Vagina (tissue), 2 donors: ENCODE results near the gene DOCK1. TPM values are rescaled to one million over a fixed set of nuclear protein-coding genes. Genes with fewer than 3 reads are reported as not detected.

Experiments
- DNase-seq, 2 donors: peaks; one replicate each; pipeline ENCODE4 v3.0.0-alpha.2; 2017; ENCODE audit errors: extremely low spot score in 2 of 2
- H3K27ac ChIP-seq: fragments of 200-600 bp; sonication (generic); one replicate; pipeline ENCODE4 v1.5.1; 2019
- H3K27me3 ChIP-seq: fragments of 200-600 bp; sonication (generic); one replicate; pipeline ENCODE4 v1.5.1; 2019
- H3K36me3 ChIP-seq, 2 donors: fragments of 200-600 bp; sonication (generic); one replicate each; pipeline ENCODE4 v1.5.1; 2017 to 2019
- H3K4me1 ChIP-seq: fragments of 200-600 bp; sonication (generic); one replicate; pipeline ENCODE4 v1.5.1; 2019
- H3K4me3 ChIP-seq, 2 donors: fragments of 200-600 bp; sonication (generic); 1 replicate in 1 of 2; 2 replicates in 1 of 2; pipeline ENCODE4 v1.5.1; 2016 to 2019
- H3K9me3 ChIP-seq: fragments of 200-600 bp; sonication (generic); one replicate; pipeline ENCODE4 v1.5.1; 2019
- POLR2A ChIP-seq, 2 donors: fragments of 450-650 bp; IDR thresholded peaks; one replicate each; pipeline ENCODE4 v1.6.1; 2017; ENCODE audit warnings: antibody characterized with exemption in 2 of 2, mild to moderate bottlenecking in 2 of 2, moderate library complexity in 2 of 2
- POLR2AphosphoS5 ChIP-seq, 2 donors: sonication (generic); formaldehyde crosslinking; IDR thresholded peaks; one replicate each; pipeline ENCODE4 v1.9.0; 2017; ENCODE audit warnings: antibody characterized with exemption in 2 of 2, mild to moderate bottlenecking in 2 of 2, low read depth in 1 of 2; ENCODE audit not compliant: insufficient read depth in 1 of 2
- intact Hi-C: fragments of 100-400 bp; cut with DNase I; formaldehyde crosslinking; loops from one replicate; pipeline ENCODE4 v1.15.1; 2023
- total RNA-seq: library from RNA; depleted of rRNA; stranded (reverse); fragments of >200 nt; gene quantifications from one replicate; pipeline ENCODE4 v1.2.3, GENCODE V29; 2016
- TF ChIP-seq, protein P1 (sequence below), 3 experiments: fragments of 450-650 bp in 2 of 3; fragments of 200-600 bp in 1 of 3; sonication (generic) in 1 of 3; IDR thresholded peaks; one replicate each; pipeline ENCODE4 v1.5.1; 2017 to 2019; ENCODE audit warnings: antibody characterized with exemption in 3 of 3, mild to moderate bottlenecking in 2 of 3, moderate library complexity in 2 of 3

The DOCK1 gene
- total RNA-seq, 1 donor from 2014 or later = 64.6 TPM

DNA sequence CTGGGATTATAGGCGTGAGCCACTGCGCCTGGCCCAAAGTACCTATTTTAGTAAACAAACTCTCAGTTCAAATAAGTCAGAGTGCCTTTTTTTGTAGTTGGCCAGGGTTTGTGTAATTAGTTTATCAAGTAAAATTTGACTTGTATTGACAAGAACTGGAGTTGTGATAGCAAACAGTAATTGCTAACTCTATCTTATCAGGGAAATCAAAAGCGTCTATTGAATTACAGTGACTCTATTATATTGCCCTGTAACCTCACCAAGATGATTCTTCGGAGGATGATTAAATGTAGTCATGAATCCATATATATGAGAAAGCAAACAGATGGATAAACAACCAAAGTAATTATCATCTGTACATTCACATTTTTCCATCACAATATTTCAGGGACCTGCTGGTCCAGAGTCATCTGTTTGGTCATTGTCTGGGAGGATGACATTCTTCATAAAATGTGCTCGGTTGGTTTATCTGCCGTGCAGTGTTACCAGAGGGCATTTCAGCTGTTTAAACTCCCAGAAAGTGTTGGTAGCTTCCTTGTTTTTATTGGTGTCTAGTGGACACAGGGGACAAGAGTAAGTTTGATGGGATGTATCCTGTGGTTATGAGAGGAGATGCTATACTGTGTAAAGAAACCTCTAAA lies 35.6 kb downstream of the DOCK1 start:
- TF ChIP-seq, protein P1, sequence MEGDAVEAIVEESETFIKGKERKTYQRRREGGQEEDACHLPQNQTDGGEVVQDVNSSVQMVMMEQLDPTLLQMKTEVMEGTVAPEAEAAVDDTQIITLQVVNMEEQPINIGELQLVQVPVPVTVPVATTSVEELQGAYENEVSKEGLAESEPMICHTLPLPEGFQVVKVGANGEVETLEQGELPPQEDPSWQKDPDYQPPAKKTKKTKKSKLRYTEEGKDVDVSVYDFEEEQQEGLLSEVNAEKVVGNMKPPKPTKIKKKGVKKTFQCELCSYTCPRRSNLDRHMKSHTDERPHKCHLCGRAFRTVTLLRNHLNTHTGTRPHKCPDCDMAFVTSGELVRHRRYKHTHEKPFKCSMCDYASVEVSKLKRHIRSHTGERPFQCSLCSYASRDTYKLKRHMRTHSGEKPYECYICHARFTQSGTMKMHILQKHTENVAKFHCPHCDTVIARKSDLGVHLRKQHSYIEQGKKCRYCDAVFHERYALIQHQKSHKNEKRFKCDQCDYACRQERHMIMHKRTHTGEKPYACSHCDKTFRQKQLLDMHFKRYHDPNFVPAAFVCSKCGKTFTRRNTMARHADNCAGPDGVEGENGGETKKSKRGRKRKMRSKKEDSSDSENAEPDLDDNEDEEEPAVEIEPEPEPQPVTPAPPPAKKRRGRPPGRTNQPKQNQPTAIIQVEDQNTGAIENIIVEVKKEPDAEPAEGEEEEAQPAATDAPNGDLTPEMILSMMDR (IDR thresholded peaks at IDR 0.05) = no peak
- TF ChIP-seq POLR2A (IDR thresholded peaks at IDR 0.05) (no peak), POLR2AphosphoS5 (IDR thresholded peaks at IDR 0.05; ENCODE audit: insufficient read depth in 1 of 2, low read depth in 1 of 2) (no peak)
- intact Hi-C loops = no loop called here

DNA sequence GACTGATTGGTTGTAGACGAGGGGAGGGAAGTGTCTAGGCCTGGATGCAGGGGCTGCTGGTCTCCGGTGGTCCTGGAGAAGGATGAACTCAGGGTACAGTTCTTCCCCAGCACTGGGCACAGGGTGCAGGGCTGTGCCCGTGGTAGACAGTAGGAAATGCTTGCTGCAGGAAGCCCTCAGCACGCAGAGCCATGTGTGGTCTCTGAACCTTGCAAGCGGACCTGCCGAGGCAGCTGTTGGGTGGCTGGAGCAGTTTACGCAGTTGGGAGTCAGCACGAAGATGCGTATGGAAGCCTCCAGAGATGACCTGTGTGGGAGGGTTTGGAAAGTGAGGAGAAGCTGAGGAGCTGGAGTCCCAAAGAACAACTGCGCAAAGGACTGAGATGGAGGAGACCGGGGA lies 39.0 kb downstream of the DOCK1 start:
- no peaks in the 10 kb centered on the region for H3K9me3 ChIP-seq
- no peak overlapping the region for H3K27ac ChIP-seq
- H3K36me3 ChIP-seq = no peaks in the 10 kb centered on the region
- H3K4me1 ChIP-seq = peaks cover 23% of the 10 kb centered on the region
- H3K4me3 ChIP-seq = no peak overlapping the region
- H3K27me3 ChIP-seq = no peaks in the 10 kb centered on the region
- TF ChIP-seq POLR2A (IDR thresholded peaks at IDR 0.05) (no peak), POLR2AphosphoS5 (IDR thresholded peaks at IDR 0.05; ENCODE audit: insufficient read depth in 1 of 2, low read depth in 1 of 2) (no peak)
- TF ChIP-seq, protein P1 (IDR thresholded peaks at IDR 0.05) = no peak
- intact Hi-C loops = no loop called here
- no peak for DNase-seq

More for the DNA sequence above, 35.6 kb downstream of the DOCK1 start:
- Histone ChIP-seq H3K27ac (no peak overlapping the region), H3K9me3 (no peaks in the 10 kb centered on the region), H3K4me3 (no peak overlapping the region), H3K27me3 (no peaks in the 10 kb centered on the region), H3K4me1 (peaks cover 15% of the 10 kb centered on the region), H3K36me3 (no peaks in the 10 kb centered on the region)
- DNase-seq = no peak

DNA sequence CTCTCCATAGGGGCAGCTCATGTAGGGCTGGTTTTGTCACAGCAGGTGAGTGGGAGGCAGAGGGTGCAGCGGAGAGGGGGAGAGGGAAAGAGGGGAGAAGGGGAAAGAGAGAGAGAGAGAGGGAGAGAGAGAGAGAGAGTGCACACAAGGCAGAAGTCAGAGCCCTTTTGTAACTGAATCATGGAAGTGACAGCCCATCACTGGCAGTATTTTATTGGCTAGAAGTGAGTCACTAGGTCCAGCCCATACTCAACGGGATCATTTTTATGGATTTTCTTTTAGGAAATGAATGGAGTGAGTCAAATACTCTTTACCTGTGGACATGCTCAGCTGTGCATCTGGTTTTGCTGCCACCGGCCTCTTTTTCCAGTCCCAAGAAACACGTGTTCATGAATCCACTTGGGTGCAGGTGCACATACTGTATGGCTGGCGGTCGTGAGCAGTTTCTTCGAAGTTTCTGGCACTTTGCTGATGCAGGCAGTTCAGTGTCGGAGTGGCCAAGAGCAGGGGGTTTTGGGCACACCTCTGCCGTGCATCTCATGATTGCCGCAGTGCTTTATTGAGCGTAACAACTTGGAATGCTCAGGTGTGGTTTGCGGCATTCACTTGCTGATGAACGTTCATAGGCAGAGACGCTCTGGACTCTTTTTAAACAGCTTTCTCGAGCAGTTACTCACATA lies 40.3 kb downstream of the DOCK1 start:
- peak in 1 of 2 donors; percentile 67 for DNase-seq
- intact Hi-C loops = no loop called here
- H3K4me1 ChIP-seq = peaks cover 25% of the 10 kb centered on the region
- H3K9me3 ChIP-seq = no peaks in the 10 kb centered on the region
- no peak overlapping the region for H3K27ac ChIP-seq
- H3K4me3 ChIP-seq = no peak overlapping the region
- no peaks in the 10 kb centered on the region for H3K36me3 ChIP-seq
- TF ChIP-seq POLR2AphosphoS5 (IDR thresholded peaks at IDR 0.05; ENCODE audit: insufficient read depth in 1 of 2, low read depth in 1 of 2) = no peak
- TF ChIP-seq, protein P1 (IDR thresholded peaks at IDR 0.05) = no peak
- no peaks in the 10 kb centered on the region for H3K27me3 ChIP-seq

DNA sequence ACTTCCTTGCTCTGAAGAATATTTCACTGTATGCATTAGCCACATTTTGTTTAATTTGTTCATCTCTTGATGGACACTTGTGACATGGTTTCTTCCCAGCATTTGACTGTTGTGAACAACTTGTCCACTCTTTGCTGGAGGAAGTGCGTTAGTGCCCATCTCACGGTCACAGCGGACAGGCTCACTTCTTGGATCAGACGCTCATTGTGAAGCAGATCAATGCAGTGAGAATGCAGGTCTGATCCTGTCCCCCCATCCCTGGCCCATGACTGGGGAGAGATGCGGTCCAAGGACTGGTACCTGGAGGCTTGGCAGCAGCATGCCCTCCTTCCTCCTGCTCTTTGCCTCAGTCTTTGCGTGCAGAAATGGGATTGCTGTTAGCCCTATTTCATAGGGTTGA lies 41.5 kb downstream of the DOCK1 start:
- peak in 1 of 2 donors; percentile 64 for DNase-seq
- Histone ChIP-seq H3K27me3 (no peaks in the 10 kb centered on the region), H3K4me3 (no peak overlapping the region), H3K4me1 (peaks cover 25% of the 10 kb centered on the region), H3K27ac (no peak overlapping the region), H3K36me3 (no peaks in the 10 kb centered on the region), H3K9me3 (no peaks in the 10 kb centered on the region)
- intact Hi-C loops = no loop called here
- TF ChIP-seq, protein P1 (IDR thresholded peaks at IDR 0.05) = no peak
- TF ChIP-seq POLR2AphosphoS5 (IDR thresholded peaks at IDR 0.05; ENCODE audit: insufficient read depth in 1 of 2, low read depth in 1 of 2) = no peak
- no peak for TF ChIP-seq POLR2A (IDR thresholded peaks at IDR 0.05)
